22Rv1 (cell line): Measurements from ENCODE around the gene C16orf86.
A peak's percentile ranks its signal among the peaks of the same experiment; 100 is the strongest.

ENCODE experiments used
- H3K27ac ChIP-seq: fragments of 450-650 bp; 2 replicates; pipeline ENCODE4 v1.5.1; 2017
- CTCF ChIP-seq: fragments of 450-650 bp; IDR thresholded peaks from 2 replicates; pipeline ENCODE4 v1.5.1; 2017; ENCODE audit warnings: mild to moderate bottlenecking
- ZFX ChIP-seq: fragments of 450-650 bp; IDR thresholded peaks from 2 replicates; pipeline ENCODE4 v1.6.1; 2017; ENCODE audit warnings: antibody characterized with exemption, borderline replicate concordance

The C16orf86 gene

GRCh38 chr16:67668495-67669157 is 2.0 kb downstream of the C16orf86 start:
- peak overlapping the region; percentile 80; the same call in 1 of the 2 replicates for H3K27ac ChIP-seq
- TF ChIP-seq ZFX (no peak), CTCF (no peak)

- no peak overlapping the region for H3K27ac ChIP-seq
- TF ChIP-seq CTCF (no peak), ZFX (no peak)
Observed at GRCh38 chr16:67669499-67670101, 3.0 kb downstream of the C16orf86 start.

GRCh38 chr16:67672306-67672705 is 5.7 kb downstream of the C16orf86 start:
- no peak overlapping the region for H3K27ac ChIP-seq
- no peak for TF ChIP-seq CTCF
- no peak for TF ChIP-seq ZFX

- 0 out of 2 replicates have a peak overlapping the region, but pooled peaks have one; percentile 17 for H3K27ac ChIP-seq
- TF ChIP-seq CTCF (peak; percentile 82), ZFX (no peak)
Observed at GRCh38 chr16:67672739-67673662, 6.4 kb downstream of the C16orf86 start.

GRCh38 chr16:67673712-67674580 is 7.3 kb downstream of the C16orf86 start:
- TF ChIP-seq CTCF (no peak), ZFX (no peak)
- 0 out of 2 replicates have a peak overlapping the region, but pooled peaks have one; percentile 17 for H3K27ac ChIP-seq

- TF ChIP-seq ZFX (no peak), CTCF (no peak)
- no peak overlapping the region for H3K27ac ChIP-seq
Observed at GRCh38 chr16:67674851-67675578, 8.4 kb downstream of the C16orf86 start.
